Measurements from ENCODE around the gene GJD2. TPM values are rescaled to one million over a fixed set of nuclear protein-coding genes. Genes with fewer than 3 reads are reported as not detected.

GJD2 gene
- total RNA-seq, 1 experiment from 2014 or later = not detected

GRCh38 chr15:34802803-34803750, 48.3 kb upstream of the GJD2 start:
- in situ Hi-C loops (cut with HindIII; ENCODE audit: low pct_unique_long_range_greater_than_20kb, low sequenced_read_pairs) (no loop called here), intact Hi-C loops (cut with micrococcal nuclease; ENCODE audit: unreplicated experiment) (no loop called here)
- Histone ChIP-seq H3K4me3 (ENCODE audit: low read depth in 2 of 2, low read length in 2 of 2) (no peak overlapping the region), H3K27ac (ENCODE audit: low read length) (no peak overlapping the region), H3K27me3 (ENCODE audit: control insufficient read depth, insufficient read depth, low read length) (no peaks in the 10 kb centered on the region), H3K4me1 (ENCODE audit: control insufficient read depth, insufficient read depth, low read length) (no peaks in the 10 kb centered on the region), H3K9me3 (ENCODE audit: control insufficient read depth, insufficient read depth, low read depth, low read length) (no peaks in the 10 kb centered on the region), H3K36me3 (ENCODE audit: control insufficient read depth, insufficient read depth, low read length) (no peaks in the 10 kb centered on the region)
- TF ChIP-seq POLR2AphosphoS5 (IDR thresholded peaks at IDR 0.05; ENCODE audit: low read depth, low read length) = no peak
- TF ChIP-seq TCF7L2 (IDR thresholded peaks at IDR 0.05; ENCODE audit: low read depth, low read length) = no peak
- BruUV-seq (replicated peaks) = no TSS peak
- ChIA-PET CTCF (no interaction called here), POLR2A (no interaction called here)
- ATAC-seq (no peak), DNase-seq (ENCODE audit: low read depth, low spot score) (no peak)

- in situ Hi-C loops (cut with HindIII; ENCODE audit: low pct_unique_long_range_greater_than_20kb, low sequenced_read_pairs) (no loop called here), intact Hi-C loops (cut with micrococcal nuclease; ENCODE audit: unreplicated experiment) (no loop called here)
- Histone ChIP-seq H3K4me3 (ENCODE audit: low read depth in 2 of 2, low read length in 2 of 2) (no peak overlapping the region), H3K27ac (ENCODE audit: low read length) (no peak overlapping the region), H3K4me1 (ENCODE audit: control insufficient read depth, insufficient read depth, low read length) (no peaks in the 10 kb centered on the region), H3K27me3 (ENCODE audit: control insufficient read depth, insufficient read depth, low read length) (no peaks in the 10 kb centered on the region), H3K9me3 (ENCODE audit: control insufficient read depth, insufficient read depth, low read depth, low read length) (no peaks in the 10 kb centered on the region), H3K36me3 (ENCODE audit: control insufficient read depth, insufficient read depth, low read length) (no peaks in the 10 kb centered on the region)
- POLR2A ChIA-PET = no interaction called here
- no TSS peak for BruUV-seq (replicated peaks)
- CTCF ChIA-PET = no interaction called here
- ATAC-seq (no peak), DNase-seq (ENCODE audit: low read depth, low spot score) (no peak)
- TF ChIP-seq CTCF (IDR thresholded peaks at IDR 0.05) (no peak), REST (IDR thresholded peaks at IDR 0.05; ENCODE audit: insufficient read depth in 1 of 2, low read depth in 2 of 2, low read length in 1 of 2) (no peak), POLR2AphosphoS5 (IDR thresholded peaks at IDR 0.05; ENCODE audit: low read depth, low read length) (no peak), SIN3A (IDR thresholded peaks at IDR 0.05; ENCODE audit: borderline replicate concordance, insufficient read depth, low read depth, low read length) (no peak), TCF7L2 (IDR thresholded peaks at IDR 0.05; ENCODE audit: low read depth, low read length) (no peak)
These were observed 47.6 kb upstream of the GJD2 start for GRCh38 chr15:34802371-34802770.

Measured in Panc1 (cell line).